Keratinocyte (primary cell): Measurements from ENCODE around the gene NET1. TPM values are rescaled to one million over a fixed set of nuclear protein-coding genes. Genes with fewer than 3 reads are reported as not detected.

ENCODE experiments used
- DNase-seq: peaks from one replicate; pipeline ENCODE4 v3.0.0-alpha.2; 2011; ENCODE audit warnings: low read depth, missing footprints, low spot score
- FAIRE-seq: peaks from 2 replicates; lab custom pipeline; 2011; peaks lifted over from hg19 to GRCh38; lab: Jason Lieb, UNC
- H2AFZ ChIP-seq: 2 replicates; pipeline ENCODE4 v1.6.0; 2012; ENCODE audit warnings: low read length, control low read depth, inconsistent platforms; ENCODE audit not compliant: control insufficient read depth
- H3K27ac ChIP-seq: 2 replicates; pipeline ENCODE4 v1.5.1; 2011; ENCODE audit warnings: low read length; ENCODE audit not compliant: control insufficient read depth, insufficient read depth
- H3K27me3 ChIP-seq: 3 replicates; pipeline ENCODE4 v1.6.0; 2011; ENCODE audit warnings: low read length; ENCODE audit not compliant: control insufficient read depth, insufficient read depth; ENCODE audit errors: extremely low read depth
- H3K36me3 ChIP-seq, 2 experiments: 2 replicates in 1 of 2; 3 replicates in 1 of 2; pipeline ENCODE4 v1.5.1; 2011; ENCODE audit warnings: low read length in 2 of 2, mild to moderate bottlenecking in 1 of 2; ENCODE audit not compliant: control insufficient read depth in 2 of 2, insufficient read depth in 2 of 2; ENCODE audit errors: extremely low read depth in 1 of 2
- H3K4me1 ChIP-seq: 3 replicates; pipeline ENCODE4 v1.5.1; 2011; ENCODE audit warnings: low read length; ENCODE audit not compliant: control insufficient read depth, insufficient read depth; ENCODE audit errors: extremely low read depth
- H3K4me2 ChIP-seq: 3 replicates; pipeline ENCODE4 v1.6.0; 2011; ENCODE audit warnings: low read depth, low read length; ENCODE audit not compliant: control insufficient read depth, insufficient read depth; ENCODE audit errors: extremely low read depth
- H3K4me3 ChIP-seq, 3 experiments: fragments of 200-600 bp in 1 of 3; sonication (generic) in 1 of 3; 2 replicates in 2 of 3; 3 replicates in 1 of 3; pipeline ENCODE4 v1.5.1; 2011 to 2016; ENCODE audit warnings: low read length in 3 of 3, mild to moderate bottlenecking in 3 of 3, control low read depth in 2 of 3, inconsistent platforms in 1 of 3, low read depth in 1 of 3, mixed read lengths in 1 of 3, mixed run types in 1 of 3, moderate library complexity in 1 of 3; ENCODE audit not compliant: control insufficient read depth in 2 of 3, insufficient read depth in 2 of 3; ENCODE audit errors: extremely low read depth in 1 of 3
- H3K79me2 ChIP-seq: 2 replicates; pipeline ENCODE4 v1.6.0; 2012; ENCODE audit warnings: low read length; ENCODE audit not compliant: control insufficient read depth, insufficient read depth
- H3K9ac ChIP-seq: 3 replicates; pipeline ENCODE4 v1.6.0; 2011; ENCODE audit warnings: low read length; ENCODE audit not compliant: control insufficient read depth, insufficient read depth; ENCODE audit errors: extremely low read depth
- H3K9me1 ChIP-seq: 3 replicates; pipeline ENCODE4 v1.6.0; 2011; ENCODE audit warnings: low read length; ENCODE audit not compliant: control insufficient read depth, insufficient read depth; ENCODE audit errors: extremely low read depth
- H3K9me3 ChIP-seq: 2 replicates; pipeline ENCODE4 v1.5.1; 2012; ENCODE audit warnings: low read depth, low read length; ENCODE audit not compliant: control insufficient read depth
- H4K20me1 ChIP-seq: 3 replicates; pipeline ENCODE4 v1.6.0; 2011; ENCODE audit warnings: low read length; ENCODE audit not compliant: control insufficient read depth, insufficient read depth; ENCODE audit errors: extremely low read depth
- CTCF ChIP-seq, 3 experiments: IDR thresholded peaks in 1 of 3; conservative IDR thresholded peaks in 1 of 3; optimal IDR thresholded peaks in 1 of 3; 2 replicates in 2 of 3; 3 replicates in 1 of 3; pipeline versions ENCODE3 to v1.5.1; 2011; ENCODE audit warnings: low read length in 3 of 3, mild to moderate bottlenecking in 3 of 3, moderate library complexity in 2 of 3, control low read depth in 1 of 3, inconsistent platforms in 1 of 3; ENCODE audit not compliant: insufficient read depth in 2 of 3; ENCODE audit errors: extremely low read depth in 1 of 3
- EZH2 ChIP-seq: IDR thresholded peaks from one replicate; pipeline ENCODE4 v1.6.1; 2012; ENCODE audit warnings: inconsistent platforms, mild to moderate bottlenecking, low read length, moderate library complexity
- dilution Hi-C: fragments of 300-500 bp; cut with MboI; formaldehyde crosslinking; loops from one replicate; pipeline ENCODE4 v1.7.0; 2020; ENCODE audit warnings: low sequenced_read_pairs; ENCODE audit not compliant: extremely low pct_ligation_motif_present
- polyA plus RNA-seq, 5 experiments: library from polyadenylated mRNA; depleted of rRNA in 3 of 5; stranded (reverse) in 3 of 5; stranded (forward) in 1 of 5; unstranded in 1 of 5; fragments of >200 nt; gene quantifications; 1 replicate in 1 of 5; 2 replicates in 3 of 5; 3 replicates in 1 of 5; pipeline versions ENCODE4 v1.2.1 to v1.2.3, GENCODE V29; 2011 to 2012; ENCODE audit warnings: missing spikeins in 2 of 5, low read depth in 1 of 5, low replicate concordance in 1 of 5

NET1 gene
- polyA plus RNA-seq, 1 donor (not counting 4 experiments of a cell fraction or from before 2014, with no cell fraction given), result 214 TPM

GRCh38 chr10:5399332-5399731 is 13.0 kb upstream of the NET1 start:
- no peaks in the 10 kb centered on the region for H3K9me3 ChIP-seq
- no peaks in the 10 kb centered on the region for H3K9me1 ChIP-seq
- dilution Hi-C loops, result no loop called here
- no peaks in the 10 kb centered on the region for H3K27me3 ChIP-seq
- H3K27ac ChIP-seq, result no peak overlapping the region
- TF ChIP-seq CTCF (optimal IDR thresholded peaks at IDR 0.05 in 1 of 3, IDR thresholded peaks at IDR 0.05 in 1 of 3, conservative IDR thresholded peaks at IDR 0.05 in 1 of 3; ENCODE audit: extremely low read depth in 1 of 3, insufficient read depth in 2 of 3, low read length in 3 of 3) (no peak), EZH2 (no peak)
- H3K36me3 ChIP-seq, result no peaks in the 10 kb centered on the region
- no peak for DNase-seq
- H3K79me2 ChIP-seq, result no peaks in the 10 kb centered on the region
- H3K9ac ChIP-seq, result no peak overlapping the region
- no peak overlapping the region for H3K4me3 ChIP-seq
- FAIRE-seq, result no peak
- H3K4me1 ChIP-seq, result peaks cover 3% of the 10 kb centered on the region
- no peaks in the 10 kb centered on the region for H4K20me1 ChIP-seq
- no peak overlapping the region for H3K4me2 ChIP-seq
- H2AFZ ChIP-seq, result no peak overlapping the region

- Histone ChIP-seq H3K79me2 (no peaks in the 10 kb centered on the region), H3K9me1 (no peaks in the 10 kb centered on the region), H3K9me3 (no peaks in the 10 kb centered on the region), H3K4me2 (no peak overlapping the region), H3K4me1 (peaks cover 10% of the 10 kb centered on the region), H2AFZ (no peak overlapping the region), H3K27me3 (no peaks in the 10 kb centered on the region), H3K36me3 (no peaks in the 10 kb centered on the region), H3K27ac (no peak overlapping the region), H3K9ac (no peak overlapping the region), H4K20me1 (no peaks in the 10 kb centered on the region), H3K4me3 (no peak overlapping the region)
- no peak for DNase-seq
- dilution Hi-C loops, result no loop called here
- no peak for FAIRE-seq
- TF ChIP-seq CTCF (optimal IDR thresholded peaks at IDR 0.05 in 1 of 3, IDR thresholded peaks at IDR 0.05 in 1 of 3, conservative IDR thresholded peaks at IDR 0.05 in 1 of 3; ENCODE audit: extremely low read depth in 1 of 3, insufficient read depth in 2 of 3, low read length in 3 of 3) (no peak), EZH2 (no peak)
Measured at GRCh38 chr10:5400468-5401240, 11.7 kb upstream of the NET1 start.
